Erythroblast (primary cell): ENCODE results near the gene CEP120.
"Not testable (repeated sequence)": the region's sequence is repeated elsewhere in the genome, so short reads cannot be mapped to it uniquely, and the experiment has no call there.

Experiments
- DNase-seq, 2 experiments: peaks; one replicate each; lab custom pipeline; 2025; lab: John Stamatoyannopoulos, UW
- GATA1 ChIP-seq: IDR thresholded peaks from 2 replicates; pipeline ENCODE4 v1.6.1; 2011; ENCODE audit warnings: low read depth, mild to moderate bottlenecking, control low read depth, low read length, moderate library complexity
- POLR2A ChIP-seq: IDR thresholded peaks from 2 replicates; pipeline ENCODE4 v1.6.1; 2011; ENCODE audit warnings: mild to moderate bottlenecking, low read length

CEP120 gene

DNA sequence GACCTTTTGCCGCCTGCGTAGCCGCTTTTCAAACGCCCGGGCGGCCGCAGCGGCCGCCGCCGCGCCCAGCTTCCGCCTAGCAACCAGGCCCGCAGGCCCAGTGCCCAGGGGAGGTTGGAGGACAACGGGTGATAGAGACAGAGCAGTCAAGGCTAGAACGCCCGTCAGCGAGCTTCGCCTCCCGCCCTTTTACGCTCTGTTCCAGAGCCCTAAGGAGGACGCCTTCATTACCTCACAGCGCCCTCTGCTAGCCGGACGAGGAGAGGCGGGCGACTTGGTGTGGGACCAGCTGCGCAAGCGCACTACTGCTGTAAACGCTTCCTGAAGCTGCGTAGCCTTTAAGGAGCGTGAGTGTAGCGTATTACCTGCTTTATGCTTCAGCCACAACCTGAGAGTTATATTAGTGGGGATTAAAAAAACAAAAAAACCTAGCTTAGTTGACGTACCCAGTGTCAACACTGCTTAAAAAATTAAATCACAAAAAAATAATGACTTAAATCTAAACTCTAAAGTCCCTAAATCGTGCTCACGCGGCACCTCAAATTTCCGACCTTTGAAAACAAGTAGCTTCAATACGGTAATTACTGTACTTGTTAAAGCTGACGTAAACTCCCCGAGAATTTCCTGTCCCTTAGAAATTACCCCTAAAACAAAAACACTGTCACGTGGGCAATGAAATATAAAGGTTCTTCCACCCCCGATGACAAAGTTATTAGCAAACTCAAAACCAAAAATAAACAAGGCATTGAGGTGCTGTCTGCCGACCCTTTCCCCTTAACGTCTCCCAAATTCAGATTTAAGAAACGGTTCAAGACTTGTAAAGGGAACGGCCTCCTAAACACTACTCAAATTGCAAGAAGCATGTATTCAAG lies at the start of gene CEP120:
TSS of gene CEP120 (minus strand) at position 126 of the 872 bp plus-strand sequence. CDS start 405 bp downstream, outside the sequence.
- peak; percentile 99 for DNase-seq
- no peak for TF ChIP-seq GATA1
- TF ChIP-seq POLR2A, result peak; percentile 95

DNA sequence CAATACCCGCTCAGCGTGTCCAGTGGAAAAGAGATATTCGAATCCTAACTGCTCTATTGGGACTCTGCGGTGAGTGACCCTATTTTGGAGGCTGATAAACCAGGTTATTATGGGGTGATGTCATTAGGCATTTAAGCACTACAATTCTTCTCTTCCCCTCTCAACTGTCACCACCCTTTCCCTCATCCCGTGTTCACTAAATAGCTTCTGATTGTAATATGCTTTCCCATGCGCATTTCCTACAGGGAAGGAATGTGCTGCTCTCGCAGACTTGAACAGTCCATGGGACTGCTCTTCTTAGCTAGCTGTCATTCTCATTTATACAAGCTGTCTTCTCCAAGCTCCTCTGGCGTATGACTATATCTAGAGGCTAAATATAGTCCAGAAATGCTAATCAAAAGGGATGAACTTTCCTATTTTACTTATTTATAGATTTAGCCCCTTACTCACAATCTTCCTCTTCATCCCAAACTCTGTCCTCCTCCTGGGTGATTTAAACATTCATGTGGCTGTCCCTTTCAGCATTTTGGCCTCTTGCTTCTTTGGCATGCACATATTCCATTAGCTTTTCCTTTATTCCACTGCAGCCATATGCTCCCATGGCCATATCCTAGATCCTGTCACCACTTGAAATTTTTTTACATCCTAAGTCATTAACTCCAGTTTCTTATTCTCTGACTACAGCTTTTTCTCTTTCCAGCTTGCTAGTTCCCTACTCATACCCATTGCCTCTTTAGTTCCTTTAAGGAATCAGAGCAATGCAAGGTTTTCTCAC lies 49.1 kb upstream of the CEP120 start:
- DNase-seq, result no peak
- TF ChIP-seq GATA1 (no peak), POLR2A (no peak)

DNA sequence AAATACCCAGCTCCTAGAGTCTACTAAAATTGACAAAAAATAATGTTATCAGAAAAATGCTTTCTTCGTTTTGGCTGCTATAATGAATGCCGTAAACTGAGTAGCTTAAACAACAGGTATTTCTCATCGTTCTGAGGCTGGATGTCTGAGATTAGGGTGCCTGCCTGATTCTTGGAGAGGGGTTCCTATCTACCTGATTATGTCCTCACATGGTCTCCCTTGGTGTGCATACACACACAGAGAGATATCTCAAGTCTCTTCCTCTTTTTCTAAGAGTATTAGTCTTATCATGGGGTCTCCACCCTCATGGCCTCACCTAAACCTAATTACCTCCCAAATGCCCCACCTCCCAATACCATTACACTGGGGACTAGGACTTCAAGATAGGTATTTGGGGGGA lies 48.2 kb upstream of the CEP120 start:
- TF ChIP-seq POLR2A (no peak), GATA1 (no peak)
- no peak for DNase-seq

DNA sequence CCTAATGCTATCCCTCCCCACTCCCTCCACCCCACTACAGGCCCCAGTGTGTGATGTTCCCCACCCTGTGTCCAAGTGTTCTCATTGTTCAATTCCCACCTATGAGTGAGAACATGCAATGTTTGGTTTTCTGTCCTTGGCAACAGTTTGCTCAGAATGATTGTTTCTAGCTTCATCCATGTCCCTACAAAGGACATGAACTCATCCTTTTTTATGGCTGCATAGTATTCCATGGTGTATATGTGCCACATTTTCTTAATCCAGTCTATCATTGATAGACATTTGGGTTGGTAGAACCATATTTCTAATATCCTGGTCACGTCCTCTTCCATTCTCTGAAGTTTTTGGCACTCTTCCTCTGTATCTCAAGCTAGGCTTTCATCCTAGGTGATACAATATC lies 43.6 kb upstream of the CEP120 start:
- not testable (repeated sequence) for DNase-seq

DNA sequence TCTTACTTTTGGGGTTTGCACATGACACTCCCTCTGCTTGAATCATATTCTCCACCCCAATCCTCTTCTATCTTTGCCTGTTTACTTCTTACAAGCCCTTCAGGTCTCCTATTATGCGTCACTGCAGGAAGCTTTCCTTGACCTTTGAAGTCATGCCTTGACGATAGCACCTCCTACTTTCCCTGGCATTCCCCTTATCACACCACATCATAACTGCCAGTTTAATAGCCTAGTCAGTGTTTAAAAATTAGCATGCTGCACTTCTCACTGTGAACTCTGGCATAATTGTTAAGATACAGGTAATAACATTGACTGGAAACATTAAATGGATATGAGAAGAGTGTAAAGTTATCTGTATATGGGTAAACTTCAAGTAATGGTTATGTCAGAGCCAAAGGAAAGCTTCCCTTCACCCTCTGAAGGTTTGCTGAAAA lies 37.1 kb upstream of the CEP120 start:
- peak; percentile 7 to 12 for DNase-seq
- TF ChIP-seq GATA1, result no peak

DNA sequence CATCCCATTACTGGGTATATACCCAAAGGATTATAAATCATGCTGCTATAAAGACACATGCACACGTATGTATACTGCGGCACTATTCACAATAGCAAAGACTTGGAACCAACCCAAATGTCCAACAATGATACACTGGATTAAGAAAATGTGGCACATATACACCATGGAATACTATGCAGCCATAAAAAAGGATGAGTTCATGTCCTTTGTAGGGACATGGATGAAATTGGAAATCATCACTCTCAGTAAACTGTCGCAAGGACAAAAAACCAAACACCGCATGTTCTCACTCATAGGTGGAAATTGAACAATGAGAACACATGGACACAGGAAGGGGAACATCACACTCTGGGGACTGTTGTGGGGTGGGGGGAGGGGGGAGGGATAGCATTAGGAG lies 35.8 kb upstream of the CEP120 start:
- not testable (repeated sequence) for DNase-seq

DNA sequence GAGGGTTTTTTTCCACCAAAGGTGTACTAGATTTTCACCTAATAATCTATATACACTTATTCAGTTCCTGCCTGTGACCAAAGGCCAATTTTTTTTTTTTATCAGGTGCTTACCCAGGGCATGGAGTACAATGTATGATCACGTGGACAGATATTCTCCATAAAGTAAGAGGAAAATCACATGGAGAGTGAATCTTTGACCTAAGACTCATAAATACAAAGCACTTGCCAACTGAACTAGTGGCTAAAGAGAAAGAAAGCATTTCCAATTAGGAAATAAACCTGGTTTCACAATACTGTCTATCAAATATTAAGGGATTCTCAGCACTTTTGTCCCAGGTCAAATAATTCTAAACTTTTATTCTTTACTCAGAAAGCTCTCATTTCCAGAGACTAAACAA lies 33.0 kb upstream of the CEP120 start:
- TF ChIP-seq GATA1 (no peak), POLR2A (no peak)
- DNase-seq, result no peak

DNA sequence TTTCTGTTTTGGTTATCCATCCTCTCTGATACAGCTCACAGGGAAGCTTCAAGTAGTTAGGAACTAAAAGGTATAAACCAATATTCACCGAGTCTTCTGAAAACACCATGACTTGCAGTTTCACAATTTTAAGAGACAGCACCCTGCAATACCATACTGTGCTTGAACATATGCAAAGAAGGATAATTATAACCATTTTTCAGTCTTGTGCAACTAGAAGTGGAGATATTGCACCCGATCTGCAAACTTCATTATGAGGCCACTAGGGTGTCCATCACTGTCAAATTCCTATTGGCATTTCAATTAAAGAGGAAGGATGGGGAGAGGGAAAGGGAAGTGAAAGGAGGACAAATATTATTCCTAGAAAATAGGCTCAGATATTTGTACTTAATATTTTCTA lies 32.4 kb upstream of the CEP120 start:
- TF ChIP-seq GATA1, result no peak
- no peak for TF ChIP-seq POLR2A
- DNase-seq, result no peak

DNA sequence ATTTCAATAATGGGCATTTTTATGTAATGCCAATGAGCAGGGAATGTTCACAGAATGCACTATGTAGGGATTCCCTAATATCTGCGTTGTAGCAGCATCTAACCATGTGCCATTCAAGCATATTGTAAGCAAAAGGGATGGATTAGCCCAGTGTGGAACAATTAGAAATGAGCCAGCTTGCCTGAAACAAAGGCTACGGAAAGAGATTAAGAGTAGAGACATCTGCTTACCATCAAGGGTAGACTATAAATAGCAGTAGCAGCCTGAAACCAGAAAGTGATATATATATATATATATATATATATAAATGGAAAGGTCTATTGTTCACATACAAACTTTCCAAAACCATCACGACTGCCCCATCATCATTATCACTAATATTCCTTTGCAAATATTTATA lies 31.9 kb upstream of the CEP120 start:
- TF ChIP-seq GATA1 (no peak), POLR2A (no peak)
- DNase-seq, result no peak

DNA sequence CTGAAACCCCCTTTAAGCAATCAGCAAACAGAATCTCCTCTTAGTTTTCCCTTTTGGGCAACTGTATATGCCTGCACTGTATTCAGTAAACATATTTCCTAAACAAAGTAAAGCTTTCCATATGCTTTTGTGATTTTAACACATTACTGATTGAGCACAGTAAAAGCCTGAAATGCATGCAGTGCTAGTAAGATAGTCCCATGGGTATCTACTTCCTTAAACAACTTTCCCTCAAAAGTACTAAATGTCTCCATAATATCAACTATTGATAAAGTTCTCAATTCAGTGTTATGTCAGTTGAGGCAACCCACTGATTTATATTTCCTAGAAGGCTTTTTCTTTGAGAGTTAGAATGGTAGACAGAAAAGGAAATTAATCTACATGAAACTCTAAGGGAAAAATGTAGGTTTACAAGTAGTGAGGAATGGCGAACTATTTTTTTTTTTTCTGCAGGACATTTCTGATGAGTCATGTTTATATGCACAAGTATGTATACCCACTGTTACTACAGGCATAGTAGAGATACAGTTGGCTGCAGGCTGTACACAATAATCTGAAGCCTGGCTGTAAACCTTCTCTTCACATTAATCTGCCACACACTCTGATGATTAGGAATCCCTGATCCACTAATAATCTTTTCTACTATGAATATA lies 31.2 kb upstream of the CEP120 start:
- TF ChIP-seq POLR2A (no peak), GATA1 (no peak)
- DNase-seq, result peak in 1 of 2 experiments; percentile 1

DNA sequence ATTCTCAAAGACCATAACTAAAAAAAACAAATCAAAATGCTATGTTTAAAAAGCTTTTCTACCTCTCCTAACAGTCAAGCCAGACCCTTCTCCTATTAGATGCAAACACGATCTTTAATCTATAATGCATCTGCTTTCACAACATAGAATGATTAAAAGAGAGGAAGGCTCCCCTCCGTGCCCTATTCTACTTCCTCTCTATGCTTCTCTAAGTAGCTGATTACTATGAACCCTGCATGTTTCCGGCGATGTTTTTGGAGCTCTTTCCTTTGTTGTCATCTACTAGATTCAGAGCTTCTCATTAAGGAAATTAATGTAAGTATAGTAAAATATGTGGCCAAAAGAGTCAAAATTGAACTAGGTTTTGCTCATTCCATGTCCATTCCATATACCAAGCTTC lies 29.2 kb upstream of the CEP120 start:
- no peak for TF ChIP-seq POLR2A
- TF ChIP-seq GATA1, result no peak
- no peak for DNase-seq

DNA sequence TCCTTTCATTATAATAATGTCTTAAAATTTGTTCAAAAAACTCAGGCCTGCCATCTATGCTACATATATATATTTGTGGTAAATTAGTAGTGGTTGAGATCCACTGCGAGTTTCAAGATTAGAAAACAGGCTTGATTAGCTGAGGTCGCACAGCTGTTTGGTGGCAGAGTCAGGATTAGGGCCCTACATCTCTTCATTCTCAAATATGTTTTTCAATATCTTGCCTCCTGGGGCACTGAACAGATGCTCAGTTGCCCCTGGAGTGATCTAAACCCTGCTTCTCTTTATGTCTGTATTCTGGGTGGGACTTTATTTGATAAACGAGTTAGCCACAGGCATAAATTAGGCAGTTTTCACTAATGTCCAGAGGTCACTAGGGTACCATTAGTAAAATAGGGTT lies 27.8 kb upstream of the CEP120 start:
- TF ChIP-seq POLR2A (no peak), GATA1 (no peak)

DNA sequence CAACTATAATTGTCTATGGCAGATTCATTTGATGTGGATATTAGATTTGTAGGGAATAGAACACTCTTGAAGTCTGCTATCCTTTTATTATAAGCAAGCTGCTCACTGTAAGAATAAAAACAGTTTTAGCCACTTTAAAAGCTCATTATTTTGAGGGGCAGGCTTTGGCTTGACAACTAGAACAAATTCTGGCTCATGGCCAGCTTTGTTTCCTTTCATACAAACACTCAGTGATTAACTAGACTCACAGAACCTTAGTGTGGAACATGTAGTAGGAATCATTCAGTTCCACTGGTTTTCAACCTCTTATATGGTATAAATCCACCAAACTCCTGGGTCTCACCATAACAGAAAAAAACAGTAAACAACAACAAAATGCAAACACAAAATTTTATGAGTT lies 27.4 kb upstream of the CEP120 start:
- no peak for DNase-seq
- TF ChIP-seq POLR2A (no peak), GATA1 (no peak)

More for the DNA sequence above, 27.8 kb upstream of the CEP120 start:
- no peak for DNase-seq

DNA sequence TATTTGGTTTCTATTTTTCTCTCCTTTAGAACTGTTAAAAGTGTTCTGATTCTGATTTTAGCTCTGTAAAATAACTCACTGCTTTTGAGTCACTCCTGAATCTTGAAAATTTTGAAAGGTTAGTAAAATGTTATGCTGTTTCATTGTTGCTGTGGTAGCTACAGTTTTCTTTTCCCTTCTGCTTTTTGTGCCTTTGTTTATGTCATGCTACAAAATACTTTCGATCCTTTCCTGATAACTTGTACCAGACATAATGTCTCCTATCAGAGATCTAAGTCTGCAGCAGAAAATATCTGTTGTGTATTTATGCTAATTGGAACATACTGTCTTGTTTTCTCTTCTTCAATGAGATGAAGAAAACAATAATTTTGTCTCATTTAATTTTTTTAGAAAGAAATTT lies 26.9 kb upstream of the CEP120 start:
- DNase-seq, result no peak
- no peak for TF ChIP-seq GATA1
- no peak for TF ChIP-seq POLR2A
